HG03558 (cell line): ENCODE measurements around the gene RAB17.

ENCODE experiments used
- ATAC-seq: cut with Tn5 transposase; IDR thresholded peaks from one replicate; pipeline ENCODE4 v1.9.1; 2021; ENCODE audit warnings: moderate number of reproducible peaks; ENCODE audit not compliant: unreplicated experiment; ENCODE audit errors: extremely low read depth

The RAB17 gene

GRCh38 chr2:237590272-237591140 is at the start of gene RAB17:
Gene RAB17 (minus strand): TSS chr2:237590734. CDS start chr2:237586154, 4,580 bp downstream.
- ATAC-seq: no peak

- no peak for ATAC-seq
Observed at GRCh38 chr2:237639836-237640220, 49.3 kb upstream of the RAB17 start.

- no peak for ATAC-seq
Observed at GRCh38 chr2:237639052-237639835, 48.7 kb upstream of the RAB17 start.

GRCh38 chr2:237638176-237638575 is 47.6 kb upstream of the RAB17 start:
- no peak for ATAC-seq

GRCh38 chr2:237637429-237638135 is 47.0 kb upstream of the RAB17 start:
- no peak for ATAC-seq

GRCh38 chr2:237636578-237636977 is 46.0 kb upstream of the RAB17 start:
- ATAC-seq: no peak

- no peak for ATAC-seq
Observed at GRCh38 chr2:237633061-237633561, 42.6 kb upstream of the RAB17 start.

GRCh38 chr2:237631801-237632585 is 41.5 kb upstream of the RAB17 start:
- ATAC-seq: no peak

GRCh38 chr2:237631007-237631785 is 40.7 kb upstream of the RAB17 start:
- ATAC-seq: no peak

GRCh38 chr2:237630216-237631000 is 39.9 kb upstream of the RAB17 start:
- no peak for ATAC-seq

- no peak for ATAC-seq
Observed at GRCh38 chr2:237629739-237630138, 39.2 kb upstream of the RAB17 start.

GRCh38 chr2:237629188-237629534 is 38.6 kb upstream of the RAB17 start:
- no peak for ATAC-seq

GRCh38 chr2:237628247-237629187 is 38.0 kb upstream of the RAB17 start:
- no peak for ATAC-seq

- ATAC-seq: no peak
Observed at GRCh38 chr2:237627441-237628246, 37.1 kb upstream of the RAB17 start, which contains the start of gene LRRFIP1. Gene LRRFIP1 (plus strand): TSS chr2:237627587. CDS start chr2:237627645, 58 bp downstream.

GRCh38 chr2:237626813-237627440 is 36.4 kb upstream of the RAB17 start:
- ATAC-seq: no peak

- no peak for ATAC-seq
Observed at GRCh38 chr2:237625777-237626176, 35.2 kb upstream of the RAB17 start.
